Duodenal mucosa (tissue), 2 donors: ENCODE results near the gene OR10C1.
"Not testable (repeated sequence)": the region's sequence is repeated elsewhere in the genome, so short reads cannot be mapped to it uniquely, and the experiment has no call there.

ENCODE experiments used
- H3K27ac ChIP-seq: one replicate; pipeline ENCODE4 v1.7.0; 2013; ENCODE audit warnings: low read depth, low read length
- H3K27me3 ChIP-seq, 2 donors: one replicate each; pipeline ENCODE4 v1.7.0; 2013; ENCODE audit warnings: low read length in 2 of 2, control low read depth in 1 of 2; ENCODE audit not compliant: insufficient read depth in 2 of 2, control insufficient read depth in 1 of 2
- H3K36me3 ChIP-seq, 2 donors: one replicate each; pipeline ENCODE4 v1.7.0; 2013; ENCODE audit warnings: low read length in 2 of 2, control low read depth in 1 of 2; ENCODE audit not compliant: insufficient read depth in 2 of 2, control insufficient read depth in 1 of 2
- H3K4me1 ChIP-seq, 2 donors: one replicate each; pipeline ENCODE4 v1.7.0; 2013; ENCODE audit warnings: low read length in 2 of 2, control low read depth in 1 of 2; ENCODE audit not compliant: insufficient read depth in 2 of 2, control insufficient read depth in 1 of 2
- H3K4me3 ChIP-seq, 2 donors: one replicate each; pipeline ENCODE4 v1.7.0; 2013; ENCODE audit warnings: low read length in 2 of 2, low read depth in 1 of 2
- H3K9ac ChIP-seq, 2 donors: one replicate each; pipeline ENCODE4 v1.7.0; 2013; ENCODE audit warnings: low read length in 2 of 2, low read depth in 1 of 2
- H3K9me3 ChIP-seq, 2 donors: one replicate each; pipeline ENCODE4 v1.7.0; 2013; ENCODE audit warnings: low read length in 2 of 2, control low read depth in 1 of 2; ENCODE audit not compliant: control insufficient read depth in 1 of 2

The OR10C1 gene

DNA sequence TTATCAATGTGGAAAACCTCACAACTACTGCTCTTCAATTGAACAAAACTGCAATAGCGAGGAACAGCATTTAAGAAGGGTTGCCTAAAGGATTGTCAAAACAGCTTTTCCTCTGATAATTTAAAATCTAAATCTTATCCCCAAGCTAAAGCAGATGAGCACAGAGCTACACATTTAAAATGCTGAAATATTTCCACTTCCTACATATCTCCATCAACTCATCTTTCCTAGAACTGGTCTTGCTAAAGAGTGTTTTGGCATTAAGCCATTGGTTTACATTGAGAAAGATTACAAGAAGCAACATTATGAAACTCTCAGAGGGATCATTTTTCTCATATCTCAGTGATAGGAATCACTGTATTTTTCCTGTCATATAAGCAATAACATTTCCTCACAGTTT lies 3.6 kb downstream of the OR10C1 start:
- Histone ChIP-seq H3K27me3 (no peaks in the 10 kb centered on the region), H3K4me1 (no peaks in the 10 kb centered on the region), H3K9me3 (no peaks in the 10 kb centered on the region), H3K27ac (no peak overlapping the region), H3K4me3 (no peak overlapping the region), H3K36me3 (no peaks in the 10 kb centered on the region), H3K9ac (no peak overlapping the region)

DNA sequence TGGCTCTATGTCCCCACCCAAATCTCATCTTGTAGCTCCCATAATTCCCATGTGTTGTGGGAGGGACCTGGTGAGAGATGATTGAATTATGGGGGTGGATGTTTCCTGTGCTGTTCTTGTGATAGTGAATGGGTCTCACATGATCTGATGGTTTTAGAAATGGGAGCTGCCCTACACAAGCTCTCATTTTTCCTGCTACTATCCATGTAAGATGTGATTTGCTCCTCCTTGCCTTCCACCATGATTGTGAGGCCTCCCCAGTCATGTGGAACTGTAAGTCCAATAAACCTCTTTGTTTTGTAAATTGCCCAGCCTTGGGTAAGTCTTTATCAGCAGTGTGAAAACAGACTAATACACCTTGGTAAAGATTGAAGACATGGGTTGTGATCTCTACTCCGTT lies 4.9 kb downstream of the OR10C1 start:
- not testable (repeated sequence) for H3K27me3 ChIP-seq, H3K9me3 ChIP-seq, H3K27ac ChIP-seq, H3K4me1 ChIP-seq, H3K36me3 ChIP-seq, H3K9ac ChIP-seq, H3K4me3 ChIP-seq

DNA sequence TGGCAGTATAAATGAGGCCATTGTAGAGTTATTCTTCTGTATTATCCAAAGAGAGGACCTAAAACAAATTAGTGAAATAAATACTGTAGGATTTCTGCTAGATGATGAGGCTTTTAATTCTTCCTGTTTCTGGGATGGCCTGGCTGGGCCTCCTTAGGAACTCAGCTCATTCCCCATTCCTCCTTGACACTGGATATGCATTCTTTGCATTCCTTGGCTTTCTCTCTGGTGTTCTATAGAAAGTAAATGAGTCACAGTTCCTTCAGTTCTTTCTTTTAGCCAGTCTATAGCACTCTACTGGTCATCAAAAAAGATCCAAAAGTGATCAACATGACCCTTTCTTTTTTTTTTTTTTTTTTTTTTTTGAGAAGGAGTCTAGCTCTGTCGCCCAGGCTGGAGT lies 8.6 kb downstream of the OR10C1 start:
- H3K36me3 ChIP-seq = no peaks in the 10 kb centered on the region
- H3K4me3 ChIP-seq = no peak overlapping the region
- H3K27ac ChIP-seq = no peak overlapping the region
- H3K9me3 ChIP-seq = no peaks in the 10 kb centered on the region
- no peak overlapping the region for H3K9ac ChIP-seq
- no peaks in the 10 kb centered on the region for H3K4me1 ChIP-seq
- peaks cover 0 to 4% of the 10 kb centered on the region in 2 donors for H3K27me3 ChIP-seq

DNA sequence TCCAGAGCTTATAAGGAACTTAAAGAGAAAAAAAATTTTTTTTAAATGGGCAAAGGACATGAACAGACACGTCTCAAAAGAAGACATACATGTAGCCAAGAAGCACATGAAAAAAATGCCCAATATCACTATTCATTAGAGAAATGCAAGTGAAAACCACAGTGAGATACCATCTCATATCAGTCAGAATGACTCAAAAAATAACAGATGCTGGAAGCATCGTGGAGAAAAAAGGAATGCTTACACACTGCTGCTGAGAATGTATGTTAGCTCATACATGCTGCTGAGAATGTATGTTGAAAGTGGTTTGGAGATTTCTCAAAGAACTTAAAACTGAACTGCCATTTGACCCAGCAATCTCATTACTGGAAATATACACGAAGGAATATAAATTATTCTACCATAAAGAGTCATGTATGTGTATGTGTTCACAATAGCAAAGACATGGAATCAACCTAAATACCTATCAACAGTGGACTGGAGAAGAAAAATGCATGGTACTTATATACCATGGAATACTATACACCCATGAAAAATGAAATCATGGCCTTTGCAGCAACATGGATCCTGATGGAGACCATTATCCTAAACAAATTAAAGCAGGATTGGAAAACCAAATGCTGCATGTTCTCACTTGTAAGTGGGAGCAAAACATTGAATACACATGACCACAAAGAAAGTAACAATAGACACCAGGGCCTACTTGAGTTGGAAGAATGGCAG lies 12.5 kb downstream of the OR10C1 start:
- H3K27ac ChIP-seq = no peak overlapping the region
- no peaks in the 10 kb centered on the region for H3K36me3 ChIP-seq
- H3K4me1 ChIP-seq = no peaks in the 10 kb centered on the region
- peaks cover 0 to 4% of the 10 kb centered on the region in 2 donors for H3K27me3 ChIP-seq
- H3K9me3 ChIP-seq = no peaks in the 10 kb centered on the region
- H3K9ac ChIP-seq = no peak overlapping the region
- H3K4me3 ChIP-seq = no peak overlapping the region

DNA sequence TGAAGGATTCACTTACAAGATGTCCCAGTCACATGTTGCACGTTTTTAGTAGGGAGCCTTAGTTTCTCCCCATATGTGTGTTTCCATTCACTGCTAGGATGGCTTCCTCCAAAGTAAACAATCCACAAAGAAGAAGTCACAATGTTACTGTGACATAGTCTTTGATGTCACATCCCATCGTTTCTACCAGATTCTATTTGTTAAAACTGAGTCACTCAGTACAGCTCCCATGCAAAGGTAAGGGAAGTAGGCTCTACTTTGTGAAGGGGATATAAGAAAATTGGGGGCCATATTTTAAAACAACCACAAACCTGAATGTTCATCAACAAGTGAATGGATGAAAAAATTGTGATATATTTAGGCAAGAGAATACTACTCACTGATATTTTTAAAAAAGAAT lies 17.9 kb downstream of the OR10C1 start, which contains the start of the genes OR11A1 and OR2H1:
Gene OR11A1 (minus strand): TSS at position 101 of the 400 bp plus-strand sequence. CDS start 29,430 bp downstream, outside the sequence.
Gene OR2H1 (plus strand): TSS at position 185 of the 400 bp plus-strand sequence. CDS start 4,615 bp downstream, outside the sequence.
- no peaks in the 10 kb centered on the region for H3K36me3 ChIP-seq
- no peak within 1 kb of the TSS for H3K9ac ChIP-seq
- H3K27me3 ChIP-seq = no peaks in the 10 kb centered on the region
- H3K4me1 ChIP-seq = no peaks in the 10 kb centered on the region
- H3K4me3 ChIP-seq = no peak within 1 kb of the TSS
- no peaks in the 10 kb centered on the region for H3K9me3 ChIP-seq
- H3K27ac ChIP-seq = no peak within 1 kb of the TSS

DNA sequence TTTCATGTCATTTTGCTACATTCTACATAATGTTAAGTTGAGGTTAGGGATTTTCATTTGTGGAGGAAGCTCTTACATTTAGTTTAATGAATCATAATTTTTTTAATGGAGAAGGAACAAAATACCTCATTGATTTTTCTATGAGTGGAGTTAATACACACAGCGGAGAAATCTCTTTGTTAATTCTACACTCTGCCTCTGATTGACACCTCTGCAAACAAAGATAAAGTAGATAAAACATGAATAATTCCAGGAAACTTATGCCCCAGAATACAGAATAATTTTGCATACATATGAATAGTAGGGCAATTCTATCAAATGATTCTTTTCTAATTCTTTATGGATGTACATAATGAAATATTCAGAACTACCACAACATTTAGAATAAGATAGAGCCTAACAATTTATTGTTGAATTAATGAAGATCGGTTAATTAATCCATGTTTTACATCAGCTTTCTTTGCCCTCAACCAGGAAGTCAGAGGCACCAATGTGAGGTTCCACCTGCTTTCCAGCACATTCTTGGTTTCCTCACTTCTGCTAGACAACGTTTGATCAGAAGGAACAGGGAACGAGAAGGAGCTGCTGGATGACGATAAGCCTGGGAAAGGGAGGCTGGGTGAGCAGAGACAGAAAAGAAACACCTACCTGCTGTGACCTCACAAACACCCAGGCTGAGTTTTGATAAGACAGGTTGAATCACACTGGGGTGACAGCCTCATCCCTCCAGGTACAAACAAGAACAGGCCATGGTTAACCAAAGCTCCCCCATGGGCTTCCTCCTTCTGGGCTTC lies 22.1 kb downstream of the OR10C1 start:
- no peak overlapping the region for H3K27ac ChIP-seq
- H3K9ac ChIP-seq = no peak overlapping the region
- no peaks in the 10 kb centered on the region for H3K27me3 ChIP-seq
- H3K9me3 ChIP-seq = no peaks in the 10 kb centered on the region
- no peaks in the 10 kb centered on the region for H3K36me3 ChIP-seq
- H3K4me1 ChIP-seq = no peaks in the 10 kb centered on the region
- no peak overlapping the region for H3K4me3 ChIP-seq

DNA sequence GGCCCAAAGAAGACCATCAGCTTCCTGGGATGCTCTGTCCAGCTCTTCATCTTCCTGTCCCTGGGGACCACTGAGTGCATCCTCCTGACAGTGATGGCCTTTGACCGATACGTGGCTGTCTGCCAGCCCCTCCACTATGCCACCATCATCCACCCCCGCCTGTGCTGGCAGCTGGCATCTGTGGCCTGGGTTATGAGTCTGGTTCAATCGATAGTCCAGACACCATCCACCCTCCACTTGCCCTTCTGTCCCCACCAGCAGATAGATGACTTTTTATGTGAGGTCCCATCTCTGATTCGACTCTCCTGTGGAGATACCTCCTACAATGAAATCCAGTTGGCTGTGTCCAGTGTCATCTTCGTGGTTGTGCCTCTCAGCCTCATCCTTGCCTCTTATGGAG lies 22.9 kb downstream of the OR10C1 start:
- no peak overlapping the region for H3K9ac ChIP-seq
- H3K4me3 ChIP-seq = no peak overlapping the region
- no peaks in the 10 kb centered on the region for H3K4me1 ChIP-seq
- H3K36me3 ChIP-seq = no peaks in the 10 kb centered on the region
- no peak overlapping the region for H3K27ac ChIP-seq
- no peaks in the 10 kb centered on the region for H3K27me3 ChIP-seq
- no peaks in the 10 kb centered on the region for H3K9me3 ChIP-seq

DNA sequence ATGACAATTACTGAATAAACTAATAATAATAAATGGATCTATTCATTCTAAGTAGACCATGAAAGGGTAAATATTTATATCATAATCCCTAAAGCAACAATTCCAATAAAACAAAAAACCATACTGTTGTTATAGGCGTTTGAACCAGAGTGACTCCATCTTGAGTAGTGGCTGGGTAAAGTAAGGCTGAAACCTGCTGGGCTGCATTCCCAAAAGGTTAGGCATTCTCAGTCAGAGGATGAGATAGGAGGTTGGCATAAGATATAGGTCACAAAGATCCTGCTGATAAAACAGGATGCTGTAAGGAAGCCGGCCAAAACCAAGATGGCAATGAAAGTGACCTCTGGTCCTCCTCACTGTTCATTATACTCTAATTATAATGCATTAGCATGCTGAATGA lies 26.2 kb downstream of the OR10C1 start:
- H3K36me3 ChIP-seq = no peaks in the 10 kb centered on the region
- H3K27me3 ChIP-seq = no peaks in the 10 kb centered on the region
- H3K9me3 ChIP-seq = no peaks in the 10 kb centered on the region
- H3K27ac ChIP-seq = no peak overlapping the region
- no peak overlapping the region for H3K4me3 ChIP-seq
- H3K9ac ChIP-seq = no peak overlapping the region
- no peaks in the 10 kb centered on the region for H3K4me1 ChIP-seq

DNA sequence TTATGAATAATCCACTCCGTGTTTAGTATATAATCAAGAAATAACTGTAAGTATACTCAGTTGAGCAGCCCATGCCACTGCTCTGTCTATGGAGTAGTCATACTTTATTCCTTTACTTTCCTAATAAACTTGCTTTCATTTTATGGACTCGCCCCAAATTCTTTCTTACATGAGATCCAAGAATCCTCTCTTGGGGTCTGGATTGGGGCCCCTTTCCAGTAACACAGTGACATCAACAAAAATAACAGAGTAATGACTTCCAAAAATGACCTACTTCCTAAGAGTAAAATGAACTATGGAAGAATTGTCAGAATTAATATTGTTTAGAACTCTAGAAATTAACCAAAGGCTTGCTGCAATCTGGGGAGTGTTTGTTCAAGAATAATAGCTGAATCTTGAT lies 26.7 kb downstream of the OR10C1 start:
- Histone ChIP-seq H3K4me1 (no peaks in the 10 kb centered on the region), H3K36me3 (no peaks in the 10 kb centered on the region), H3K9ac (no peak overlapping the region), H3K9me3 (no peaks in the 10 kb centered on the region), H3K4me3 (no peak overlapping the region), H3K27me3 (no peaks in the 10 kb centered on the region), H3K27ac (no peak overlapping the region)

DNA sequence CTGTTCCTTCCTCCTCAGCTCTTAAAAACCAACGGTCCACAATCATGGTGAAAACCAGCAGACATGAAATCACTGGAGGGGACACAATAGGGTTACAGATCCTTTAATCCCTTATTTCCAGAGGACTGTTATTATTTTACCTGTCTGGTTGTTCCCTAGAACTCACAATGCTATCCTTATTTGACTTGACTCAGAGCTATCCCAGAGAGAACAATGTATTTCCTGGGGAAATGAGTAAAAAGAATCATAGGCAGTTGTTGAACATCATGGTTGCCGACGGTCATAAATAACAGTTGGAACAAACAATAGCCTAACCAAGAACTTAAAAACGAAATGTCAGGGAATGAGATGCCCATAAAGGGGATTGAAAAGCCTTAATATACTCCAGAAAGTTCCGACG lies 27.1 kb downstream of the OR10C1 start:
- H3K36me3 ChIP-seq = no peaks in the 10 kb centered on the region
- H3K4me1 ChIP-seq = no peaks in the 10 kb centered on the region
- H3K27me3 ChIP-seq = no peaks in the 10 kb centered on the region
- no peak overlapping the region for H3K27ac ChIP-seq
- H3K9ac ChIP-seq = no peak overlapping the region
- H3K4me3 ChIP-seq = no peak overlapping the region
- H3K9me3 ChIP-seq = no peaks in the 10 kb centered on the region
